ENCODE data around the gene MSI2. TPM values are rescaled to one million over a fixed set of nuclear protein-coding genes. Genes with fewer than 3 reads are reported as not detected.

MSI2 gene
- total RNA-seq, 2 donors from 2014 or later, result 65.5 to 81.0 TPM

DNA sequence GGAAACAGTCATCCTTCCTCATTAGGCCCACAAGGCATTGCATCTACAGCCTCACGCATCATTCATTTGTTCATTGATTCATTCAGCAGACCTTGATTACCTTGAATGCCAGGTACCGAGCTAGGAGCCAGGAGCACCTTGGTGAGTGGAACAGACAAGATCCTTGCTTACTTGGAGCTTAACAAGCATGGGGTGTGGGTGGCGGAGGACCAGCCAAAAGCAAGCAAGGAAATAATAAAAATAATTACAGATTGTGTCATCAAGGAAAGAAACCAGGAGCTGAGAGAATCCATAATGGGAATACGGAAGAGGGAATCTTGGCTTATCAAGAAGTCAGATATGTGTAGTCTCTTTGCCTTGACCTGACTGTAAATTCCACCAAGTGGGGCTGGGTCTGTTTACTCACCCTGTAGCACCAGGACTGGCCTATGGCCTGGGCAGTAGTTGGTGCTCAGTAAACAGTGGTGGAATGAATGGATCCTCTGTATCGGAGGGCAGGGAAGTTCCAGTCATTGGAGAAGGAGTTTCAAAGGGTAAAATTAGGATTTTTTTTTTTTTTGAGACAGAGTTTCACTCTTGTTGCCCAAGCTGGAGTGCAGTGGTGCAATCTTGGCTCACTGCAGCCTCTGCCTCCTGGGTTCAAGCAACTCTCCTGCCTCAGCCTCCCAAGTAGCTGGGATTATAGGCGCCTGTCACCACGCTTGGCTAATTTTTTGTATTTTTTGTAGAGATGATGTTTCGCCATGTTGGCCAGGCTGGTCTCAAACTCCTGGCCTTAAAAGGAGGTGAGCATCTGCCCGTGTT lies 157.7 kb downstream of the MSI2 start:
- peak; percentile 31 to 84 for DNase-seq
- intact Hi-C loops (cut with DNase I, micrococcal nuclease), result no loop called here
- peak; percentile 97 for ATAC-seq

DNA sequence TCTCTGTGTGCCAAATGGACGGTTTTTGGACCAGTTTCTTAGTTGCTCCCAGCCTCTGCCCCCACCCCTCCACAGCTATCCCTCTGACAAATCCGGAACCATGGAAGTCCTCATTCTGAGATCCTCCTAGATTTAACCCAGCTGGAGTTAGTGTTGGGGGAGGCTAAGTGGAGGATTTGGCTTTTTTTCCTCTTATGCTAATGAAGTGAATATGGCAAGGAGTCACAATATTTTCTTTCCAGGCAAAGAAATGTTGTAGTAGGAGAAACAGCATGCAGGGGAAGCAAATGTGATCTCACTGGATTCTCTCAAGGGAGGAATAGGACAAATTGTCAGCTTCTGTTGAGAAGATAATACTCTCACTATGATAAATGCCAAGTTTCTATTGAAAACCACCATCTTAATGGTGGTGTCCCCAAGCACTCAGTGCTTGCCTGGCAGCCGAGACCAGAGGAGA lies 159.5 kb downstream of the MSI2 start:
- no peak for DNase-seq
- intact Hi-C loops (cut with DNase I, micrococcal nuclease), result no loop called here
- no peak for ATAC-seq

- intact Hi-C loops (cut with DNase I, micrococcal nuclease), result no loop called here
- ATAC-seq (no peak), DNase-seq (no peak)
Measured at GRCh38 chr17:57416369-57416768, 160.0 kb downstream of the MSI2 start.

GRCh38 chr17:57417956-57418355 lies 161.6 kb downstream of the MSI2 start:
- intact Hi-C loops (cut with DNase I, micrococcal nuclease), result no loop called here
- DNase-seq, result no peak
- ATAC-seq, result no peak

GRCh38 chr17:57418463-57419246 lies 162.3 kb downstream of the MSI2 start:
- intact Hi-C loops (cut with DNase I, micrococcal nuclease), result no loop called here
- ATAC-seq (no peak), DNase-seq (no peak)

GRCh38 chr17:57419940-57420550 lies 163.7 kb downstream of the MSI2 start:
- intact Hi-C loops (cut with DNase I, micrococcal nuclease), result no loop called here

GRCh38 chr17:57420734-57421717 lies 164.7 kb downstream of the MSI2 start:
- intact Hi-C loops (cut with DNase I, micrococcal nuclease), result no loop called here
- ATAC-seq (peak; percentile 81), DNase-seq (peak; percentile 62 to 78)

More at GRCh38 chr17:57419940-57420550, 163.7 kb downstream of the MSI2 start:
- DNase-seq (no peak), ATAC-seq (no peak)

DNA sequence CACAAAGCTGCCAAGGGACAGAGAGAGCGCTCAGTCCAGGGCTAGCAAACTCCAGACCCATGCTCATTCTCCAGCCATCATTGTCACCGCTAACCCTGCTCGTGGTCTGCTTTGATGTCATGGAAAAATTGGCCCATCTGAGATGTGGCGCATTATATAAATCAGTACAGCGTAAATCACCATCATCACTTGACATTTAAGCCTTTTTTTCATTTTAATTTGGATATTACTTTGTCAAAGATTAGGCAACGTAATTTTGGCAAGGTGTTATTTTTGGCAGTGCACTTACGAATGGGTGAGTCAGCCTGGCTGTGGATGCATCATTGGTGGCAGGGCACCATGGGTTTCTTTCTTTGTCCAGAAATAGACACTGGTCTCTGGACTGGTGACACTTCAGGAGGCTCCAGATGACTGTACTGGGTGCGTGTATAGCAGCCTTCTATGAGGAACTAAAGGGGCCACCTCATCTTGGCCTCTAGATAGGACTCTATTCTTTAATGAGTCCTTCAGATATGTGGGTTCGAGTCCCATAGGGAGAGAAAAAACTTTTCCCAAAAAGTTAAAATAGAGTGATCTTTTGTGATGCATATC lies 166.3 kb downstream of the MSI2 start:
- ATAC-seq (no peak), DNase-seq (no peak)
- intact Hi-C loops (cut with DNase I, micrococcal nuclease), result no loop called here

DNA sequence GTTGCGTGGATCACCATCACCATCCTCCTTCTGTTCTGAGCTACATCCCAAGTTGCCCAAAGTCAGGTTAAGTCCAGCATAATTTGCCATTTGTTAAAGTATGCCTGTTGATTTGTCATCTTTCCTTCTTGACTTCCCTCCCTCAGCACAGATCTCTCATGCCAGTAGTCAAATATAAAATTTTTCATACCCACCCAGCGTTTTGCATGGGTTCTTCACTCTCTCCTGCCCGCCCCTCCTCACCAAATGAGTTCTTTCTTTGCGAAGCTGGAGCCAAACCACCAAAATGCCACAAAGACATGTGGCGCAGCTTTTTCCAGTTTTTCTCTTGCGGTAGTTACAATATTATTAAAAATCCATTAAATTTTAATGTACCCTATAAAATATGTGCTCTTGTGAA lies 167.2 kb downstream of the MSI2 start:
- no peak for DNase-seq
- ATAC-seq, result no peak

DNA sequence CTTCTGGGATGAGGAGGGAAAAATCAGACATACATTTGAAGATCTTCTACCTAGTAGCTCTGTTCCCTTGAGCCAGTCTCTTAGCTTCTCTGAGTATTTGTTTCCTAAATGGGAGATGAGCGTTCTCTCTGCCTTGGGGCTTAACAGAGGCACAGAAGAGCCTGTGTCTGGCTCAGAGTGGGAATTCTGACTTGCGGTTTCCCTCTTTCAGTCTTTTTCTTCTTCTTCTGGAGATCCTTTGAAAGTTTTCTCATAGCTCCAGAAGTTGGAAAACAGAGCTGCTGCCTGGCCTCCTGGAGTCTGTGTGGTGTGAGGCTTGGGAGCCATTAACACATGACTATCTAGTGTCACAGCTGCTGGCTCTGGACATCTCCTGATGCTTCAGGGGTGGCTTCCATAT lies 167.9 kb downstream of the MSI2 start:
- DNase-seq (no peak), ATAC-seq (no peak)
- intact Hi-C loops (cut with DNase I, micrococcal nuclease), result no loop called here

More for the DNA sequence above, 167.2 kb downstream of the MSI2 start:
- intact Hi-C loops (cut with DNase I, micrococcal nuclease), result no loop called here

GRCh38 chr17:57424777-57425188 lies 168.5 kb downstream of the MSI2 start:
- DNase-seq (peak; percentile 63 to 89), ATAC-seq (peak; percentile 87)
- intact Hi-C loops (cut with DNase I, micrococcal nuclease), result no loop called here

DNA sequence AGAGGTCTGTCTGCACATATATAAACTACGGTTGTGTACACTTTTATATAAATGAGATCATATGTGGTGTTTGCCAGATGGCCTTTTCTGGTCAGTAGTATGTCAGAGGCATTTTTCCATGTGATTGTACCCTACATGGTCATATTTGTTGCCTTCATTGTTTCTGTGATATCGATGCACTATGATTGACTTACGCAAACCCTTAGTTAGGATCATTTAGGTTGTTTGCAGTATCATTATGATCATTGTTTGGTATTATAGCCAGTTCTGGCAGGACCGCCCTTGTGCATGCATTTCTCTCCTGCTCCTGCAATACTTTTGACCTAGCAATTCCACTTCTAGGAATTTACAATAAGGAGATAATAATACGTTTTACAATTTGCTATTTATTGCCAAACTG lies 169.1 kb downstream of the MSI2 start:
- intact Hi-C loops (cut with DNase I, micrococcal nuclease), result no loop called here
- DNase-seq (no peak), ATAC-seq (peak; percentile 40)

- ATAC-seq, result no peak
- no peak for DNase-seq
- intact Hi-C loops (cut with DNase I, micrococcal nuclease), result no loop called here
Measured at GRCh38 chr17:57425903-57426880, 169.9 kb downstream of the MSI2 start.

DNA sequence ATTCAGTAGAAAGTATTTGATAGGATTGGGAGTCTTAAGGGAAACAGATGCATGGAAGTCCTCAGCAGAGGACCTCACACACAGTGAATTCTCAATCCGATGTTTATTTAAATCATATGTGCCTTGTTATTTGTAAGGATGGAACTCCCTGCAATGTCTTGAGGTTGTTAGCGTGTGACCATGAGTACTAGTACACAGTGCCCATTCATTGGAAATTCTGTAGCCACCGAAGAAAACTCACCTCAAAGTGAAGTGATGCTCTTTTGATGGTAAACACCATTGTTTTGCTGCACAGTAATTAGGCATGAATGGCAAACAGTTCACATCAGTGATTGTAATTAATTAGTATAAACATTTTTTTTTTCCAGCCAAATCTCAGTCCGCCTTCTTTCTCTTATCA lies 173.6 kb downstream of the MSI2 start:
- intact Hi-C loops (cut with DNase I, micrococcal nuclease), result no loop called here
- no peak for DNase-seq
- ATAC-seq, result no peak

DNA sequence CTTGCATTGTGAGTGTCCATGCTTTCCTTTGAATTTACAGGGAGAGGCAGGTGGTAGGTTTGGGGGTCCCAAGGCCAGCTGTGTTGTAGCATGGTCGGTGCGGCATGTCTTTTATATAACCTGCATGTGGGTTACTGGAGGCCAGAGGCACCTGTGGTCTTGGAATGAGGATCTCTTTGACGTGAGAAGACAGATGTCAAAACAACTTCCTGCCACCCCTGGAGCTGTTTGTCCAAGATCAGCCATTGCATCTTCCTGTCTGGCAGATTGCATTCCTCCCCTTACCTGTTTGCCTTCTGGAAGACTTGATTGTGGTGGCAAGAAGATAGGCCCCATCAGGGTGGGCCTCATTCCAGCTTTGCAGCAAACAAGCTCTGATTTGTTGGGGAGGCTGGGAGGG lies 175.1 kb downstream of the MSI2 start:
- intact Hi-C loops (cut with DNase I, micrococcal nuclease), result no loop called here
- DNase-seq (no peak), ATAC-seq (no peak)

- no peak for DNase-seq
- no peak for ATAC-seq
- intact Hi-C loops (cut with DNase I, micrococcal nuclease), result no loop called here
Measured at GRCh38 chr17:57432507-57433277, 176.4 kb downstream of the MSI2 start.

Data from left colon (tissue), 2 donors.